GM13977 (cell line): ENCODE data around the gene FAM89B.

Experiments used
- DNase-seq: peaks from one replicate; pipeline ENCODE4 v3.0.0; 2012; ENCODE audit warnings: low spot score
- CTCF ChIP-seq: IDR thresholded peaks from 2 replicates; pipeline ENCODE4 v1.5.1; 2012; ENCODE audit warnings: mild to moderate bottlenecking, control low read depth; ENCODE audit not compliant: insufficient read depth; ENCODE audit errors: extremely low read depth, missing control alignments
- in situ Hi-C: fragments of 300-500 bp; cut with MboI; formaldehyde crosslinking; loops from one replicate; pipeline ENCODE4 v1.12.0; 2022; ENCODE audit warnings: low sequenced_read_pairs, low pct_unique_long_range_greater_than_20kb, mixed read lengths, inconsistent platforms; ENCODE audit not compliant: unreplicated experiment

Gene FAM89B

GRCh38 chr11:65612691-65613090 is 40.4 kb downstream of the FAM89B start:
- no peak for TF ChIP-seq CTCF
- in situ Hi-C loops = no loop called here
- DNase-seq = no peak

GRCh38 chr11:65613091-65613928 is 41.0 kb downstream of the FAM89B start:
- no peak for TF ChIP-seq CTCF

GRCh38 chr11:65615229-65615949 is 43.1 kb downstream of the FAM89B start, which contains the start of gene PCNX3:
TSS of gene PCNX3 (plus strand) at chr11:65615776. CDS start at chr11:65616312, 536 bp downstream.
- TF ChIP-seq CTCF = no peak
- DNase-seq = peak; percentile 100
- in situ Hi-C loops = no loop called here

More at GRCh38 chr11:65613091-65613928, 41.0 kb downstream of the FAM89B start:
- DNase-seq = no peak
- in situ Hi-C loops = no loop called here

GRCh38 chr11:65615950-65616574 is 43.7 kb downstream of the FAM89B start:
- DNase-seq = peak; percentile 89
- in situ Hi-C loops = no loop called here
- TF ChIP-seq CTCF = no peak

- in situ Hi-C loops = no loop called here
Measured at GRCh38 chr11:65616575-65617001, 44.2 kb downstream of the FAM89B start.

More at GRCh38 chr11:65616575-65617001, 44.2 kb downstream of the FAM89B start:
- DNase-seq = no peak
- TF ChIP-seq CTCF = no peak
